ENCODE results near the gene TNFRSF13B. TPM values are rescaled to one million over a fixed set of nuclear protein-coding genes. Genes with fewer than 3 reads are reported as not detected.
"Not testable (repeated sequence)": the region's sequence is repeated elsewhere in the genome, so short reads cannot be mapped to it uniquely, and the experiment has no call there.

The TNFRSF13B gene
- total RNA-seq, 2 donors from 2014 or later, result not detected

- DNase-seq (ENCODE audit: low spot score) (no peak), ATAC-seq (ENCODE audit: insufficient number of reproducible peaks, low FRiP score, low read depth) (no peak)
- TF ChIP-seq CTCF (IDR thresholded peaks at IDR 0.05), result no peak
- Histone ChIP-seq H3K4me3 (no peak overlapping the region), H3K9me3 (no peaks in the 10 kb centered on the region), H3K36me3 (no peaks in the 10 kb centered on the region), H3K27ac (no peak overlapping the region), H3K4me1 (ENCODE audit: control insufficient read depth in 1 of 2, low read depth in 2 of 2) (no peaks in the 10 kb centered on the region), H3K27me3 (replicated peaks; ENCODE audit: insufficient read depth) (no peaks in the 10 kb centered on the region)
Observed at GRCh38 chr17:16973760-16974540, 2.0 kb upstream of the TNFRSF13B start.

DNA sequence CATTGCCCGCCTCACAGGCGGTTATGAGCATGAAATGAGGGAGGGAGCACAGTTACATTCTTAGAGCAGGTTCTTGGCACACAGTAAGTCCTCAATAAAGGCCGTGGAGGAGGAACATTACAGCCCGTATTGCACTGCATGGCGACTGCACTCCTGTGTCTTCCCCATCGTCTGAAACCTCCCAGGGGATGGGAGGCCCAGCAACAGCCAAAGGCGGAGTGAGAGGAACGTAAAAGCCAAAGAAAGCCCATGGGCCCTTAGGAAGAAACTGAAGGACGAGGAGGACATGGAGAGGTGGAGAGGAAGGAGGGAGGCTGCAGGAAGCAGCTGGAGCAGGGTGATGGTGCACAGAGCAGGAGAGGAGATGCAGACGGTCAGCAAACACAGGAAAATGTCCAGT is 1.1 kb upstream of the TNFRSF13B start:
- not testable (repeated sequence) for H3K27me3 ChIP-seq (replicated peaks; ENCODE audit: insufficient read depth); H3K4me3 ChIP-seq; H3K27ac ChIP-seq; H3K36me3 ChIP-seq; ATAC-seq (ENCODE audit: insufficient number of reproducible peaks, low FRiP score, low read depth); DNase-seq (ENCODE audit: low spot score); H3K4me1 ChIP-seq (ENCODE audit: control insufficient read depth in 1 of 2, low read depth in 2 of 2); H3K9me3 ChIP-seq

GRCh38 chr17:16972346-16972745 is 428 bp upstream of the TNFRSF13B start:
- H3K36me3 ChIP-seq, result no peaks in the 10 kb centered on the region
- TF ChIP-seq CTCF (IDR thresholded peaks at IDR 0.05), result no peak
- DNase-seq (ENCODE audit: low spot score) (no peak), ATAC-seq (ENCODE audit: insufficient number of reproducible peaks, low FRiP score, low read depth) (no peak)
- no peaks in the 10 kb centered on the region for H3K9me3 ChIP-seq
- H3K4me3 ChIP-seq, result no peak overlapping the region
- H3K27me3 ChIP-seq (replicated peaks; ENCODE audit: insufficient read depth), result no peaks in the 10 kb centered on the region
- no peak overlapping the region for H3K27ac ChIP-seq
- H3K4me1 ChIP-seq (ENCODE audit: control insufficient read depth in 1 of 2, low read depth in 2 of 2), result no peaks in the 10 kb centered on the region

- H3K27ac ChIP-seq, result no peak overlapping the region
- no peaks in the 10 kb centered on the region for H3K9me3 ChIP-seq
- TF ChIP-seq CTCF (IDR thresholded peaks at IDR 0.05), result no peak
- no peaks in the 10 kb centered on the region for H3K27me3 ChIP-seq (replicated peaks; ENCODE audit: insufficient read depth)
- no peaks in the 10 kb centered on the region for H3K36me3 ChIP-seq
- H3K4me1 ChIP-seq (ENCODE audit: control insufficient read depth in 1 of 2, low read depth in 2 of 2), result no peaks in the 10 kb centered on the region
- no peak overlapping the region for H3K4me3 ChIP-seq
- no peak for ATAC-seq (ENCODE audit: insufficient number of reproducible peaks, low FRiP score, low read depth)
- no peak for DNase-seq (ENCODE audit: low spot score)
Observed at GRCh38 chr17:16969931-16970906, 1.7 kb downstream of the TNFRSF13B start.

GRCh38 chr17:16968786-16969185 is 3.1 kb downstream of the TNFRSF13B start:
- Histone ChIP-seq H3K9me3 (no peaks in the 10 kb centered on the region), H3K27me3 (replicated peaks; ENCODE audit: insufficient read depth) (no peaks in the 10 kb centered on the region), H3K27ac (no peak overlapping the region), H3K4me1 (ENCODE audit: control insufficient read depth in 1 of 2, low read depth in 2 of 2) (no peaks in the 10 kb centered on the region), H3K4me3 (no peak overlapping the region), H3K36me3 (no peaks in the 10 kb centered on the region)
- no peak for TF ChIP-seq CTCF (IDR thresholded peaks at IDR 0.05)
- no peak for ATAC-seq (ENCODE audit: insufficient number of reproducible peaks, low FRiP score, low read depth)
- no peak for DNase-seq (ENCODE audit: low spot score)
